H1 (cell line): ENCODE measurements around the gene NAA38. TPM values are rescaled to one million over a fixed set of nuclear protein-coding genes. Genes with fewer than 3 reads are reported as not detected.
A peak's percentile ranks its signal among the peaks of the same experiment; 100 is the strongest.

ENCODE experiments used
- CTCF ChIA-PET: fragments of 300-600 bp; sonication (Branson Sonifier 250); formaldehyde crosslinking; loops from one replicate; lab custom pipeline; 2021; ENCODE audit not compliant: partially characterized antibody; lab: Charles Lee
- POLR2A ChIA-PET: fragments of 300-600 bp; sonication (Branson Sonifier 250); formaldehyde crosslinking; loops from one replicate; lab custom pipeline; 2021; ENCODE audit warnings: inconsistent platforms; ENCODE audit not compliant: partially characterized antibody; lab: Charles Lee
- DNase-seq, 2 experiments: peaks; one replicate each; pipeline versions ENCODE4 v3.0.0 to v3.0.0-alpha.2; 2010 to 2022; ENCODE audit warnings: low spot score in 2 of 2, low read depth in 1 of 2, mixed read lengths in 1 of 2
- FAIRE-seq: peaks from 2 replicates; lab custom pipeline; 2011; peaks lifted over from hg19 to GRCh38; lab: Jason Lieb, UNC
- H2AFZ ChIP-seq: 2 replicates; pipeline ENCODE4 v1.8.1; 2012; ENCODE audit warnings: low read length, inconsistent platforms
- H2AK5ac ChIP-seq: 2 replicates; pipeline ENCODE4 v1.6.1; 2013; ENCODE audit warnings: low read depth, low read length
- H2BK120ac ChIP-seq: replicated peaks from 2 replicates; pipeline ENCODE3; 2013; ENCODE audit warnings: low read depth, low read length, inconsistent platforms
- H2BK12ac ChIP-seq: 2 replicates; pipeline ENCODE4 v1.6.1; 2013; ENCODE audit warnings: low read depth, low read length
- H2BK15ac ChIP-seq: 2 replicates; pipeline ENCODE4 v1.6.1; 2013; ENCODE audit warnings: low read length
- H2BK20ac ChIP-seq: 2 replicates; pipeline ENCODE4 v1.6.1; 2013; ENCODE audit warnings: low read length
- H2BK5ac ChIP-seq: 2 replicates; pipeline ENCODE4 v1.6.1; 2013; ENCODE audit warnings: low read depth, low read length
- H3K14ac ChIP-seq: 2 replicates; pipeline ENCODE4 v1.6.1; 2013; ENCODE audit warnings: inconsistent platforms; ENCODE audit not compliant: insufficient read length
- H3K18ac ChIP-seq: 2 replicates; pipeline ENCODE4 v1.6.1; 2013; ENCODE audit warnings: low read length; ENCODE audit errors: extremely low read depth
- H3K23ac ChIP-seq: 2 replicates; pipeline ENCODE4 v1.6.1; 2013; ENCODE audit warnings: inconsistent platforms; ENCODE audit not compliant: insufficient read length
- H3K23me2 ChIP-seq: 2 replicates; pipeline ENCODE4 v1.6.1; 2013; ENCODE audit warnings: low read depth, low read length
- H3K27ac ChIP-seq: 2 replicates; pipeline ENCODE4 v1.6.1; 2011; ENCODE audit warnings: low read depth, low read length, inconsistent platforms
- H3K27me3 ChIP-seq, 4 experiments: replicated peaks in 1 of 4; 1 replicate in 1 of 4; 2 replicates in 3 of 4; pipeline versions ENCODE4 v1.6.1 to v1.8.1; 2011 to 2013; ENCODE audit warnings: low read length in 3 of 4, mild to moderate bottlenecking in 3 of 4, inconsistent platforms in 2 of 4, mixed read lengths in 2 of 4, moderate library complexity in 1 of 4; ENCODE audit not compliant: control insufficient read depth in 3 of 4, insufficient read depth in 3 of 4; ENCODE audit errors: extremely low read depth in 1 of 4
- H3K36me3 ChIP-seq, 4 experiments: 2 replicates each; pipeline versions ENCODE4 v1.6.1 to v1.8.1; 2011 to 2013; ENCODE audit warnings: mild to moderate bottlenecking in 4 of 4, low read length in 3 of 4, moderate library complexity in 2 of 4, control low read depth in 1 of 4, inconsistent platforms in 1 of 4; ENCODE audit not compliant: insufficient read depth in 4 of 4, control insufficient read depth in 2 of 4
- H3K4ac ChIP-seq: replicated peaks from 2 replicates; pipeline ENCODE3; 2013; ENCODE audit warnings: low read length, low read depth, mixed read lengths, inconsistent platforms; ENCODE audit not compliant: insufficient read length
- H3K4me1 ChIP-seq, 4 experiments: replicated peaks in 1 of 4; 1 replicate in 1 of 4; 2 replicates in 3 of 4; pipeline versions ENCODE4 v1.6.1 to v1.8.1; 2011 to 2013; ENCODE audit warnings: low read length in 3 of 4, inconsistent platforms in 2 of 4, mixed read lengths in 1 of 4; ENCODE audit not compliant: insufficient read depth in 4 of 4, control insufficient read depth in 3 of 4
- H3K4me2 ChIP-seq, 2 experiments: 2 replicates each; pipeline versions ENCODE4 v1.6.1 to v1.8.1; 2011 to 2013; ENCODE audit warnings: low read depth in 2 of 2, low read length in 2 of 2, control low read depth in 1 of 2, inconsistent platforms in 1 of 2, mild to moderate bottlenecking in 1 of 2; ENCODE audit not compliant: insufficient read depth in 1 of 2
- H3K4me3 ChIP-seq, 4 experiments: fragments of 200-600, 300-600 bp in 1 of 4; sonication (generic), shearing (Covaris generic), sonication (Bioruptor Twin) in 1 of 4; 2 replicates each; pipeline versions ENCODE4 v1.5.1 to v1.8.1; 2011 to 2016; ENCODE audit warnings: low read length in 4 of 4, low read depth in 3 of 4, control low read depth in 2 of 4, inconsistent platforms in 2 of 4, mild to moderate bottlenecking in 2 of 4, mixed read lengths in 1 of 4, moderate library complexity in 1 of 4; ENCODE audit not compliant: insufficient read depth in 2 of 4; ENCODE audit errors: extremely low read depth in 1 of 4
- H3K56ac ChIP-seq: replicated peaks from 2 replicates; pipeline ENCODE3; 2013; ENCODE audit warnings: low read depth, mild to moderate bottlenecking, mixed read lengths, low read length, inconsistent platforms; ENCODE audit not compliant: insufficient read length
- H3K79me1 ChIP-seq: 2 replicates; pipeline ENCODE4 v1.6.1; 2013; ENCODE audit warnings: low read depth, low read length, control low read depth
- H3K79me2 ChIP-seq, 2 experiments: 2 replicates each; pipeline versions ENCODE4 v1.6.1 to v1.8.1; 2012 to 2013; ENCODE audit warnings: low read length in 2 of 2, mild to moderate bottlenecking in 2 of 2, inconsistent platforms in 1 of 2; ENCODE audit not compliant: insufficient read depth in 2 of 2, control insufficient read depth in 1 of 2
- H3K9ac ChIP-seq, 4 experiments: replicated peaks in 1 of 4; 1 replicate in 1 of 4; 2 replicates in 3 of 4; pipeline versions ENCODE4 v1.6.1 to v1.8.1; 2011 to 2013; ENCODE audit warnings: low read depth in 3 of 4, low read length in 3 of 4, control low read depth in 2 of 4, mild to moderate bottlenecking in 2 of 4, moderate library complexity in 2 of 4, inconsistent platforms in 1 of 4; ENCODE audit errors: extremely low read depth in 1 of 4
- H3K9me3 ChIP-seq, 2 experiments: 2 replicates each; pipeline versions ENCODE4 v1.6.1 to v1.8.1; 2012 to 2013; ENCODE audit warnings: mild to moderate bottlenecking in 2 of 2, moderate library complexity in 2 of 2, control low read depth in 1 of 2, inconsistent platforms in 1 of 2, low read depth in 1 of 2, low read length in 1 of 2, mixed read lengths in 1 of 2; ENCODE audit not compliant: insufficient read depth in 2 of 2
- H4K20me1 ChIP-seq, 2 experiments: replicated peaks in 1 of 2; 2 replicates each; pipeline versions ENCODE3 to v1.8.1; 2011 to 2013; ENCODE audit warnings: inconsistent platforms in 2 of 2, low read length in 2 of 2, mild to moderate bottlenecking in 1 of 2; ENCODE audit not compliant: insufficient read depth in 2 of 2, control insufficient read depth in 1 of 2
- H4K5ac ChIP-seq: 2 replicates; pipeline ENCODE4 v1.6.1; 2013; ENCODE audit warnings: low read length, low read depth, mixed read lengths, inconsistent platforms; ENCODE audit not compliant: insufficient read length
- H4K8ac ChIP-seq: 2 replicates; pipeline ENCODE4 v1.8.0; 2013; ENCODE audit warnings: mild to moderate bottlenecking, moderate library complexity, low read length, inconsistent platforms; ENCODE audit not compliant: insufficient read depth; ENCODE audit errors: extremely low read depth
- H4K91ac ChIP-seq: replicated peaks from 2 replicates; pipeline ENCODE3; 2013; ENCODE audit warnings: low read length, mixed read lengths, inconsistent platforms; ENCODE audit not compliant: insufficient read length
- RAD21 ChIP-seq, 2 experiments: IDR thresholded peaks in 1 of 2; conservative IDR thresholded peaks in 1 of 2; 2 replicates each; pipeline ENCODE4 v1.6.1; 2011; ENCODE audit warnings: low read depth in 2 of 2, low read length in 2 of 2, improper control_type of control experiment in 1 of 2, inconsistent platforms in 1 of 2, mild to moderate bottlenecking in 1 of 2, moderate library complexity in 1 of 2
- SAP30 ChIP-seq: fragments of 300-600 bp; sonication (generic); IDR thresholded peaks from 2 replicates; pipeline ENCODE4 v1.7.1; 2012; ENCODE audit warnings: low read length, moderate library complexity, mild to moderate bottlenecking, inconsistent platforms; ENCODE audit not compliant: insufficient read depth, insufficient replicate concordance
- WGBS, 2 experiments: shearing (Covaris generic) in 1 of 2; methylation state at CpG; one replicate each; pipeline versions ENCODE4 v1.1.6 to v1.1.7; 2013 to 2015; ENCODE audit warnings: low lambda C conversion rate in 2 of 2, mixed read lengths in 2 of 2, inconsistent platforms in 1 of 2, low coverage in 1 of 2, missing lambda C conversion rate in 1 of 2; ENCODE audit not compliant: insufficient replicate concordance in 2 of 2, insufficient coverage in 1 of 2, insufficient read length in 1 of 2; ENCODE audit errors: extremely low coverage in 1 of 2, missing lambda C conversion rate in 1 of 2; 5-methylcytosine and 5-hydroxymethylcytosine counted together
- polyA plus RNA-seq, 7 experiments: library from polyadenylated mRNA; depleted of rRNA in 3 of 7; stranded (reverse) in 5 of 7; unstranded in 2 of 7; fragments of >200 nt in 5 of 7; fragments of 200-250 nt in 2 of 7; gene quantifications; 1 replicate in 5 of 7; 2 replicates in 1 of 7; 4 replicates in 1 of 7; pipeline versions ENCODE4 v1.2.1 to v1.2.3, GENCODE V29; 2011 to 2013; ENCODE audit warnings: missing spikeins in 2 of 7, mixed read lengths in 2 of 7
- total RNA-seq: library from RNA; stranded (reverse); fragmentation: NEBNext Ultra II Directional; extraction: Animal tissue kit (Norgen Biotek cat#: 25700); gene quantifications from 2 replicates; pipeline ENCODE4 v1.2.1, GENCODE V29; 2021
- TF ChIP-seq, protein P1 (sequence below), 3 experiments: IDR thresholded peaks; 1 replicate in 2 of 3; 2 replicates in 1 of 3; pipeline versions ENCODE4 v1.5.1 to v1.6.1; 2011; ENCODE audit warnings: low read length in 3 of 3, mild to moderate bottlenecking in 3 of 3, inconsistent platforms in 2 of 3, low read depth in 1 of 3, moderate library complexity in 1 of 3; ENCODE audit not compliant: insufficient read depth in 1 of 3; ENCODE audit errors: control extremely low read depth in 1 of 3

Gene NAA38
- total and polyA plus RNA-seq, 2 of the 8 experiments (the other 6 are each of a cell fraction or from before 2014, with no cell fraction given): 30.2 to 109 TPM

DNA sequence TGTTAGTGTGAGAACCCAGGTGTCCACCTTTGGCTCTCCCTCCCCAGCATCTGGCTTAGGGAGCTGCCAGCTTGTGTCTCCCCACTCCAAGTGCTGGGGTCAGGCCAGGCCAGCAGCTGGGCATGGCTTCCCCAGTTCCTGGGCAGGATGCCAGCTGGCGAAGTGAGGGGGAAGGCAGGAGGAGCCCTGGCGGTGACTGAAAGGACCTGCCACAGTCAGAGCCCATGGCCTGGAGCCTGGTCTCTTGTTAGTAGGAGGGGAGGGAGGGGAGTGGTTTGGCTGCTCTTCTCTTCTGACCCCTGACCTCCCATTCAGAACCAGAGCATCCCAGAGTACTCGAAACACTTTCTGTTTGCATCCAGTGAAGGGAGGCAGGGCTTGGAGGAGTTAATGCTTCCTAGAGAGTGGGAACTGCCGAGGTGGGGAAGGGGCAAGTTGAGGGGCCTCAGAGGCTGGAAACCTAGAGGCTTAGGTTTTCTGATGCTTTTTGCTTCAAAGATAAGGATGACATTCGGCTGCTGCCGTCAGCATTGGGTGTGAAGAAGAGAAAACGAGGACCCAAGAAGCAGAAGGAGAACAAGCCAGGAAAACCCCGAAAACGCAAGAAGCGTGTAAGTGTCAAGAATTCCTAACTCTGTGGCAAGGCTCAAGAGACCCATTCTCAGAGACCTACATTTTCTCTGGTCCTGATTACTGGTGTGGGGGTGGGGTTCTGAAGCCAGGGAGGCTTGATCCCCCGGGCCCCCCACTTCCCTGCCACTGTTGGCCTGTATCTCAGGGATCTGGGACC is 32.0 kb upstream of the NAA38 start:
- Histone ChIP-seq H3K36me3 (peaks cover 0 to 9% (median 2%) of the 10 kb centered on the region in 4 experiments; a peak in 2 of 8 replicates), H4K20me1 (no peaks in the 10 kb centered on the region), H2AFZ (no peak overlapping the region), H3K27me3 (peaks cover 0 to 10% (median 3%) of the 10 kb centered on the region in 4 experiments; a peak in 3 of 7 replicates), H3K4me3 (no peak overlapping the region), H3K14ac (no peak overlapping the region), H4K8ac (no peak overlapping the region), H3K56ac (no peak overlapping the region), H4K91ac (no peak overlapping the region), H2BK15ac (no peak overlapping the region), H3K9ac (no peak overlapping the region), H3K9me3 (no peaks in the 10 kb centered on the region; a peak in 1 of 4 replicates), H2BK20ac (no peak overlapping the region), H3K79me1 (no peaks in the 10 kb centered on the region), H3K4me1 (peaks cover 9 to 30% (median 17%) of the 10 kb centered on the region in 4 experiments), H2BK12ac (no peak overlapping the region), H3K23ac (no peak overlapping the region), H3K23me2 (peaks cover 21% of the 10 kb centered on the region), H2BK120ac (no peak overlapping the region), H3K18ac (no peak overlapping the region), H2BK5ac (no peak overlapping the region), H3K27ac (no peak overlapping the region), H3K4ac (no peak overlapping the region), H4K5ac (no peak overlapping the region), H2AK5ac (no peak overlapping the region), H3K4me2 (peak overlapping the region in 1 of 2 experiments; percentile 82; a peak in 2 of 4 replicates), H3K79me2 (no peaks in the 10 kb centered on the region)
- no peak for DNase-seq
- ChIA-PET CTCF (interaction anchor here (0.8 to 1.1 kb wide), 3 partner anchors 11 to 24 kb away, joined by 3 to 5 read pairs (median 3); no protein-coding TSS in a partner anchor), POLR2A (interaction anchor here (1.0 kb wide), 1 partner anchor 32 kb away, joined by 3 read pairs; no protein-coding TSS in a partner anchor)
- TF ChIP-seq, protein P1, sequence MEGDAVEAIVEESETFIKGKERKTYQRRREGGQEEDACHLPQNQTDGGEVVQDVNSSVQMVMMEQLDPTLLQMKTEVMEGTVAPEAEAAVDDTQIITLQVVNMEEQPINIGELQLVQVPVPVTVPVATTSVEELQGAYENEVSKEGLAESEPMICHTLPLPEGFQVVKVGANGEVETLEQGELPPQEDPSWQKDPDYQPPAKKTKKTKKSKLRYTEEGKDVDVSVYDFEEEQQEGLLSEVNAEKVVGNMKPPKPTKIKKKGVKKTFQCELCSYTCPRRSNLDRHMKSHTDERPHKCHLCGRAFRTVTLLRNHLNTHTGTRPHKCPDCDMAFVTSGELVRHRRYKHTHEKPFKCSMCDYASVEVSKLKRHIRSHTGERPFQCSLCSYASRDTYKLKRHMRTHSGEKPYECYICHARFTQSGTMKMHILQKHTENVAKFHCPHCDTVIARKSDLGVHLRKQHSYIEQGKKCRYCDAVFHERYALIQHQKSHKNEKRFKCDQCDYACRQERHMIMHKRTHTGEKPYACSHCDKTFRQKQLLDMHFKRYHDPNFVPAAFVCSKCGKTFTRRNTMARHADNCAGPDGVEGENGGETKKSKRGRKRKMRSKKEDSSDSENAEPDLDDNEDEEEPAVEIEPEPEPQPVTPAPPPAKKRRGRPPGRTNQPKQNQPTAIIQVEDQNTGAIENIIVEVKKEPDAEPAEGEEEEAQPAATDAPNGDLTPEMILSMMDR (IDR thresholded peaks at IDR 0.05; ENCODE audit: control extremely low read depth in 1 of 3, insufficient read depth in 1 of 3, low read depth in 1 of 3, low read length in 3 of 3): peak in 2 of 3 experiments; percentile 15 to 40; a peak in 2 of 4 replicates
- TF ChIP-seq SAP30 (no peak), RAD21 (IDR thresholded peaks at IDR 0.05 in 1 of 2, conservative IDR thresholded peaks at IDR 0.05 in 1 of 2; ENCODE audit: low read depth in 2 of 2, low read length in 2 of 2) (0 out of 4 replicates have a peak, but pooled peaks of 1 of the 2 experiments have one; percentile 5)
- FAIRE-seq: no peak
- 84% methylated on average over 11 of the region's 11 CpGs; no CpG with 5 or more reads in 1 of the 2 experiments for WGBS, 2 experiments
